ENCODE results near the gene ACMSD. TPM values are rescaled to one million over a fixed set of nuclear protein-coding genes. Genes with fewer than 3 reads are reported as not detected.

Gene ACMSD
- total and polyA plus RNA-seq, 9 of the 15 experiments (the other 6 are each of a cell fraction or from before 2014, with no cell fraction given): not detected

DNA sequence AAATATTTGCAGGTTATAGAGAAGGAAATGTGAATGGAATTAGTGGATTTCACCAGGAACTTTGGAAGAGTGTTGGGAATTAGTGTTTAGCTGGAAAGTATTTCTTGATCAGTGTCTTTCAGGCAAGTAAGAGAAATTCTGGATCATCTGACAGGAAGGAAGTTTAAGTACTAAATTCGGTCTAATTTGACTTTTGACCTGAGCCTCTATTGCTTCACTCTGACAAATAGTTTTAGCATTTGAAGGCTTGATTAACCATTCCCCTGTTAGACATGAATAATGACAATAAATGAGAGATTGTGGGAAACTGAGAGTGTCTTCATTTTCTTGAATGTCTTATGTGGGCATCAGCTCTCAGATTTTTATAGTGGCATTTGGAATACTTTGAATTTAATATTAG, 96.2 kb downstream of the ACMSD start:
- DNase-seq (ENCODE audit: extremely low read depth in 1 of 4, low spot score in 3 of 4) (no peak), FAIRE-seq (no peak), ATAC-seq (no peak)
- peaks cover 76% of the 10 kb centered on the region for H3K36me3 ChIP-seq (ENCODE audit: control insufficient read depth, insufficient read depth, low read length)
- H3K4me3 ChIP-seq: no peak overlapping the region
- 21% methylated on average over 1 of the region's 1 CpG for WGBS (ENCODE audit: insufficient coverage, low coverage, missing lambda C conversion rate)
- no TSS peak for BruUV-seq (replicated peaks)
- ChIA-PET POLR2A (interaction anchor here (1.3 to 1.6 kb wide), 2 partner anchors 8 to 17 kb away, joined by 3 to 6 read pairs; partner anchors contain the start of gene CCNT2), CTCF (ENCODE audit: low intra/inter-chr PET ratio) (no interaction called here)
- H3K9me3 ChIP-seq (replicated peaks; ENCODE audit: control insufficient read depth, insufficient read depth, low read depth, low read length): no peaks in the 10 kb centered on the region
- intact Hi-C loops (cut with micrococcal nuclease): no loop called here
- no peaks in the 10 kb centered on the region for H3K27me3 ChIP-seq (ENCODE audit: control insufficient read depth in 2 of 2, insufficient read depth in 2 of 2, low read length in 2 of 2)
- no peak overlapping the region for H2AFZ ChIP-seq (ENCODE audit: low read depth, low read length)
- H3K4me2 ChIP-seq (ENCODE audit: insufficient read depth, low read length): no peak overlapping the region
- H3K79me2 ChIP-seq (ENCODE audit: control insufficient read depth, insufficient read depth, low read length): peaks cover 90% of the 10 kb centered on the region
- H3K4me1 ChIP-seq (replicated peaks in 1 of 2; ENCODE audit: control insufficient read depth in 2 of 2, insufficient read depth in 2 of 2, low read length in 2 of 2): 0 out of 5 replicates have a peak, but pooled peaks cover 0 to 4% of the 10 kb centered on the region in 2 experiments
- in situ Hi-C loops (cut with MboI): no loop called here
- H4K20me1 ChIP-seq (replicated peaks; ENCODE audit: control insufficient read depth, insufficient read depth, low read length): peaks cover 3% of the 10 kb centered on the region; the same call in 1 of the 2 replicates
- H3K9me1 ChIP-seq (ENCODE audit: control insufficient read depth, insufficient read depth, low read length): no peaks in the 10 kb centered on the region
- TF ChIP-seq NEUROD1 (IDR thresholded peaks at IDR 0.05; ENCODE audit: borderline replicate concordance, low read depth, low read length, partially characterized antibody): no peak
- TF ChIP-seq CBX8 (IDR thresholded peaks at IDR 0.05; ENCODE audit: borderline replicate concordance, extremely low read depth, low read depth, low read length, poor library complexity, severe bottlenecking): no peak
- no peak overlapping the region for H3K9ac ChIP-seq (ENCODE audit: insufficient read depth in 1 of 2, low read depth in 2 of 2, low read length in 2 of 2)
- no peak overlapping the region for H3K27ac ChIP-seq (ENCODE audit: extremely low read depth, low read depth, low read length)

DNA sequence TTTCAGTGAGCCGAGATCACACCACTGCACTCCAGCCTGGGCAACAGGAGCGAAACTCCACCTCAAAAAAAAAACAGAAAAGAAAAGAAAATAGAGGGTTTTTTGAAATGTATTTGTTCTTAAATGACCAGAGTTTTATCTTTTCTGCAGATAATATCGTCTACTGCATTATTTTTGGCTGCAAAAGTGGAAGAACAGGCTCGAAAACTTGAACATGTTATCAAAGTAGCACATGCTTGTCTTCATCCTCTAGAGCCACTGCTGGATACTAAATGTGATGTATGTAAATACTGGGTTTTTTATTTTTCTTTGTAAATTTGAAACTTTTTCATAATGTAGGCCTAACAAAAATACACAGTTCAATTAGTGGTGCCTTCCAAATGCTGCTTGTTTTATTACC, 98.3 kb downstream of the ACMSD start:
- FAIRE-seq (no peak), ATAC-seq (no peak), DNase-seq (ENCODE audit: extremely low read depth in 1 of 4, low spot score in 3 of 4) (no peak)
- Histone ChIP-seq H4K20me1 (replicated peaks; ENCODE audit: control insufficient read depth, insufficient read depth, low read length) (0 out of 2 replicates have a peak, but pooled peaks cover 3% of the 10 kb centered on the region), H3K4me1 (replicated peaks in 1 of 2; ENCODE audit: control insufficient read depth in 2 of 2, insufficient read depth in 2 of 2, low read length in 2 of 2) (0 out of 5 replicates have a peak, but pooled peaks cover 0 to 4% of the 10 kb centered on the region in 2 experiments), H3K9ac (ENCODE audit: insufficient read depth in 1 of 2, low read depth in 2 of 2, low read length in 2 of 2) (no peak overlapping the region), H2AFZ (ENCODE audit: low read depth, low read length) (no peak overlapping the region), H3K4me2 (ENCODE audit: insufficient read depth, low read length) (no peak overlapping the region), H3K36me3 (ENCODE audit: control insufficient read depth, insufficient read depth, low read length) (peaks cover 88% of the 10 kb centered on the region), H3K27me3 (ENCODE audit: control insufficient read depth in 2 of 2, insufficient read depth in 2 of 2, low read length in 2 of 2) (no peaks in the 10 kb centered on the region), H3K9me3 (replicated peaks; ENCODE audit: control insufficient read depth, insufficient read depth, low read depth, low read length) (no peaks in the 10 kb centered on the region), H3K79me2 (ENCODE audit: control insufficient read depth, insufficient read depth, low read length) (peaks cover 81% of the 10 kb centered on the region), H3K4me3 (no peak overlapping the region), H3K27ac (ENCODE audit: extremely low read depth, low read depth, low read length) (no peak overlapping the region), H3K9me1 (ENCODE audit: control insufficient read depth, insufficient read depth, low read length) (no peaks in the 10 kb centered on the region)
- ChIA-PET CTCF (ENCODE audit: low intra/inter-chr PET ratio) (no interaction called here), POLR2A (interaction anchor here (0.6 kb wide), 1 partner anchor 18 kb away, joined by 4 read pairs; the partner anchor contains the start of gene CCNT2)
- no TSS peak for BruUV-seq (replicated peaks)
- intact Hi-C loops (cut with micrococcal nuclease): no loop called here
- WGBS (ENCODE audit: insufficient coverage, low coverage, missing lambda C conversion rate): 86% methylated on average over 4 of the region's 4 CpGs
- in situ Hi-C loops (cut with MboI): no loop called here
- TF ChIP-seq, protein P1, sequence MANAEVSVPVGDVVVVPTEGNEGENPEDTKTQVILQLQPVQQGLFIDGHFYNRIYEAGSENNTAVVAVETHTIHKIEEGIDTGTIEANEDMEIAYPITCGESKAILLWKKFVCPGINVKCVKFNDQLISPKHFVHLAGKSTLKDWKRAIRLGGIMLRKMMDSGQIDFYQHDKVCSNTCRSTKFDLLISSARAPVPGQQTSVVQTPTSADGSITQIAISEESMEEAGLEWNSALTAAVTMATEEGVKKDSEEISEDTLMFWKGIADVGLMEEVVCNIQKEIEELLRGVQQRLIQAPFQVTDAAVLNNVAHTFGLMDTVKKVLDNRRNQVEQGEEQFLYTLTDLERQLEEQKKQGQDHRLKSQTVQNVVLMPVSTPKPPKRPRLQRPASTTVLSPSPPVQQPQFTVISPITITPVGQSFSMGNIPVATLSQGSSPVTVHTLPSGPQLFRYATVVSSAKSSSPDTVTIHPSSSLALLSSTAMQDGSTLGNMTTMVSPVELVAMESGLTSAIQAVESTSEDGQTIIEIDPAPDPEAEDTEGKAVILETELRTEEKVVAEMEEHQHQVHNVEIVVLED (CRISPR knock-in tag; IDR thresholded peaks at IDR 0.05): no peak
- TF ChIP-seq, protein P2, sequence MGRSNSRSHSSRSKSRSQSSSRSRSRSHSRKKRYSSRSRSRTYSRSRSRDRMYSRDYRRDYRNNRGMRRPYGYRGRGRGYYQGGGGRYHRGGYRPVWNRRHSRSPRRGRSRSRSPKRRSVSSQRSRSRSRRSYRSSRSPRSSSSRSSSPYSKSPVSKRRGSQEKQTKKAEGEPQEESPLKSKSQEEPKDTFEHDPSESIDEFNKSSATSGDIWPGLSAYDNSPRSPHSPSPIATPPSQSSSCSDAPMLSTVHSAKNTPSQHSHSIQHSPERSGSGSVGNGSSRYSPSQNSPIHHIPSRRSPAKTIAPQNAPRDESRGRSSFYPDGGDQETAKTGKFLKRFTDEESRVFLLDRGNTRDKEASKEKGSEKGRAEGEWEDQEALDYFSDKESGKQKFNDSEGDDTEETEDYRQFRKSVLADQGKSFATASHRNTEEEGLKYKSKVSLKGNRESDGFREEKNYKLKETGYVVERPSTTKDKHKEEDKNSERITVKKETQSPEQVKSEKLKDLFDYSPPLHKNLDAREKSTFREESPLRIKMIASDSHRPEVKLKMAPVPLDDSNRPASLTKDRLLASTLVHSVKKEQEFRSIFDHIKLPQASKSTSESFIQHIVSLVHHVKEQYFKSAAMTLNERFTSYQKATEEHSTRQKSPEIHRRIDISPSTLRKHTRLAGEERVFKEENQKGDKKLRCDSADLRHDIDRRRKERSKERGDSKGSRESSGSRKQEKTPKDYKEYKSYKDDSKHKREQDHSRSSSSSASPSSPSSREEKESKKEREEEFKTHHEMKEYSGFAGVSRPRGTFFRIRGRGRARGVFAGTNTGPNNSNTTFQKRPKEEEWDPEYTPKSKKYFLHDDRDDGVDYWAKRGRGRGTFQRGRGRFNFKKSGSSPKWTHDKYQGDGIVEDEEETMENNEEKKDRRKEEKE (IDR thresholded peaks at IDR 0.05; ENCODE audit: borderline replicate concordance in 1 of 2, control insufficient read depth in 1 of 2, low read depth in 2 of 2, low read length in 1 of 2): no peak
- no peak for TF ChIP-seq SAP30 (IDR thresholded peaks at IDR 0.05; ENCODE audit: borderline replicate concordance, insufficient read depth, low read depth, low read length, poor library complexity, severe bottlenecking)
- no peak for TF ChIP-seq CBX2 (IDR thresholded peaks at IDR 0.05; ENCODE audit: insufficient read depth, low read length, poor library complexity, severe bottlenecking)
- TF ChIP-seq KLF6 (CRISPR knock-in tag; IDR thresholded peaks at IDR 0.05; ENCODE audit: borderline replicate concordance): no peak
- TF ChIP-seq ZNF24 (IDR thresholded peaks at IDR 0.05): no peak
